COLO668 (cell line): ENCODE data around the gene FKBP8.
"Not testable (repeated sequence)": the region's sequence is repeated elsewhere in the genome, so short reads cannot be mapped to it uniquely, and the experiment has no call there.

ENCODE experiments used
- DNase-seq: peaks from one replicate; lab custom pipeline; 2025; ENCODE audit not compliant: unreplicated experiment; lab: John Stamatoyannopoulos, UW

FKBP8 gene

DNA sequence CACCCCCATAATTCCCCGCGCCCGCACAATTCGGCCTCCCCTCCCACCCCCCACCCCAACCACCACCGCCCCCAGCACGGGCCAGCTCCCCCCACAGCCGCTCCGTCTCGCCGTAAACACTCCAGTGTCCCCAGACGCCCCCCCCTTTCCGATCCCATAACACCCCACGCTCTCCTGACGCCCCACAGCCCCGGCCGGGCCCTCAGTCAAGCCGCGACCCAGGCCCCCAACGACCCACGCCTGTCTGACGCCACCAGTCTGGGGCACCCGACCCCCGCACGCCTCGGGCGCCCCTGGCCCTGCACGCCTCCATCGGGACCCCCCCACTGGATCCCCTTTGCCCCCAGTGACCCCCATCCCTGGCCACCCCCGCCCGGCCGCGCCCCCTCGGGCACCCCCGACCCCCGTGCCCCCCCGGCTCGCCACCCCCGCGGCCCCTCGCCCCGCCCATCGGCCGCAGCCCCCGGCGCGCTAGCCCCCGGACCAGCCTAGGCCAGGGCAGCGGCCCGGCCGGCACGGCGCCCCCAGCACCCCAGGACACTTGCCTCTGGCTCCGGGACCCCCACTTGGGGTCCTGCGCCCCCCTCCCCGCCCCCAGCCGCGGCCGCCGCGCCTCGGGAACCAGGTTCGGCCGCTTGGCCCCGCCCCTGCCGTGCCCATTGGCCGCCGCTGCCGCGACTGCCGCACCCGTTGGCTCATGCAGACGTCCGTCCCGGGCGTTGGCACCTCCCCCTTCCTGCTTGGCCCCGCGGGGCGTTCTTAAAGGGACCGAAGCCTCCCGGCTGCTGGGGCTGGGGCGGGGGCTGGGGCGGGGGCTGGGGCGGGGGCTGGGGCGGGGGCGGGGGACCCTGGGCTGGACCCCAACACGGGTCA is at the start of gene FKBP8:
Gene FKBP8 (minus strand): TSS at position 633 of the 873 bp plus-strand sequence. CDS start 1,603 bp downstream, outside the sequence.
- DNase-seq, result peak; percentile 94

DNA sequence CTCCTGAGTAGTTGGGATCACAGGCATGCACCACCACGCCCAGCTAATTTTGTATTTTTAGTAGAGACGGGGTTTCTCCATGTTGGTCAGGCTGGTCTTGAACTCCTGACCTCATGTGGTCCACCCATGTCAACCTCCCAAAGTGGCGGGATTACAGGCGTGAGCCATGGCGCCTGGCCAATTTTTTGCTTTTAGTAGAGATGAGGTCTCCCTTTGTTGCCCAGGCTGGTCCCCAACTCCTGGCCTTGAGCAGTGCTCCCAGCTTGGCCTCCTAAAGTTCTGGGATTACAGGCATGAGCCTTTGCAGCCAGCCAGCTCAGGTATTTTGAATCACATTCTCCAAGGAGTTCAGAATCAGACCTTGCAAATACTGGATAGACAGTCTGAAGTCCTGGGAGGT is 49.4 kb upstream of the FKBP8 start:
- DNase-seq, result not testable (repeated sequence)

DNA sequence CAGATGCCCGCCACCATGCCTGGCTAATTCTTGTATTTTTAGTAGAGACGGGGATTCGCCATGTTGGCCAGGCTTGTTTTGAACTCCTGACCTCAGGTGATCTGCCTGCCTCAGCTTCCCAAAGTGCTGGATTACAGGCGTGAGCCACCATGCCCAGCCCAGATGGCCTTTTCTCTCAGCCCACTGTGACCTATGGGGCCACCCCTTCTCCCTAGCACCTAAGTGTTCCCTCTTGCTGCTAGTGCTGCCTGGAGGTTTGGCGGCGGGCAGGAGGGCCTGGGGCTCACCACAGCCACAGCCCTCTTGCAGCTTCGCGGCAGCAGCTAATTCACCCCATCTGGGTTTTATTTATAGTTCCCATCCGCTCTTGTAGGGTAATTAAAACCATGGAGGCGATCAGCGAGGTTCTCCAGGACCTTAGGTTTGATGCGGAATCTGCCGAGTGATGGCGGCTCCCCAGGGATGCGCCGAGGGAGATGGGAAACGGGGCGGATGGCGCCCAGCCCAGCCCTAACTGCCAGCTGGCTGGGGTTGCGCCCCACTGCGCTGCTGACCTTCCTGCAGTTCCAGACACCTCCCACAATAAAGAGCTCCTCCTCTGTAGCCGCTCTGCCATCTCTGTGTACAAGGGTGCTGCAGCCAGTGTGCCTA is 48.5 kb upstream of the FKBP8 start:
- DNase-seq, result no peak

DNA sequence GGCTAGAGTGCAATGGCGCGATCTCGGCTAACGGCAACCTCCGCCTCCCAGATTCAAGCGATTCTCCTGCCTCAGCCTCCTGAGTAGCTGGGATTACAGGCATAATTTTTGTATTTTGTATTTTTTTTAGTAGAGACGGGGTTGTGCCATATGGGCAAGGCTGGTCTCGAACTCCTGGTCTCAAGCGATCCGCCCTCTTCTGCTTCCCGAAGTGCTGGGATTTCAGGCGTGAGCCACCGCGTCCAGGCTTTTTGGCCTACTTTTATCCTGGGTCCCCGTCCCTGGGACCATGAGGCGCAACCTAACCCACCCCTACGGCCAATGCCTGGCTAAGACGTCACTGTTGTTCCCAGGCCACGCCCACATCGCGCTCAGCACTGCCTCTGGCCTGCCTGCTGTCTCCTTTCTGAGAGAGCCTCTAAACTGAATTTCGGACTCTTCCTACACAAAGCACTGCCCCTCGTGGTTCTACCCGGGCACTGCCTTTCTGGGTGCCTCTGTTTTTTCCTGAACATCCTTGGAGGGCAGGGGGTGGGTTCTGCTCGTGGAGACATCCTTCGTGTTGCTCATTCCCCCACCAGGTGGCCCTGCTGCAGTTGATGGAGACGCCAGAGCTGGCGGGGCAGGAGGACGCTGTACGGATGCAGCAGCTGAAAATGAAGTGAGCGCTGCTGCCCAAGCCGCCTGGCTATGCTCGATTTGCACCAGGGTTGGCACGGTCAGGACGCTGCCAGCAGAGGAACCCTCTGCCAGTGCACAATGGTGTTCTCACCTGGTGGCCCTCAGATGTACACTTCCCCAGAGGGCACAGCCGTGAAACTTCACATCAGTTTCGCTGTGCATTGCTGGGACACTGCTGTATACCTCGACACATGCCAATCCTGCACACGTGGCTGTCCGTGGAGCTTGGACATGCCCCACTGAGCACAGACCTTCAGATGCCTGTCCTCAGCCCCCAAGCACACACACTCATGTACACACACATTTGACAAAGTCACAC is 47.2 kb upstream of the FKBP8 start:
- DNase-seq, result no peak

DNA sequence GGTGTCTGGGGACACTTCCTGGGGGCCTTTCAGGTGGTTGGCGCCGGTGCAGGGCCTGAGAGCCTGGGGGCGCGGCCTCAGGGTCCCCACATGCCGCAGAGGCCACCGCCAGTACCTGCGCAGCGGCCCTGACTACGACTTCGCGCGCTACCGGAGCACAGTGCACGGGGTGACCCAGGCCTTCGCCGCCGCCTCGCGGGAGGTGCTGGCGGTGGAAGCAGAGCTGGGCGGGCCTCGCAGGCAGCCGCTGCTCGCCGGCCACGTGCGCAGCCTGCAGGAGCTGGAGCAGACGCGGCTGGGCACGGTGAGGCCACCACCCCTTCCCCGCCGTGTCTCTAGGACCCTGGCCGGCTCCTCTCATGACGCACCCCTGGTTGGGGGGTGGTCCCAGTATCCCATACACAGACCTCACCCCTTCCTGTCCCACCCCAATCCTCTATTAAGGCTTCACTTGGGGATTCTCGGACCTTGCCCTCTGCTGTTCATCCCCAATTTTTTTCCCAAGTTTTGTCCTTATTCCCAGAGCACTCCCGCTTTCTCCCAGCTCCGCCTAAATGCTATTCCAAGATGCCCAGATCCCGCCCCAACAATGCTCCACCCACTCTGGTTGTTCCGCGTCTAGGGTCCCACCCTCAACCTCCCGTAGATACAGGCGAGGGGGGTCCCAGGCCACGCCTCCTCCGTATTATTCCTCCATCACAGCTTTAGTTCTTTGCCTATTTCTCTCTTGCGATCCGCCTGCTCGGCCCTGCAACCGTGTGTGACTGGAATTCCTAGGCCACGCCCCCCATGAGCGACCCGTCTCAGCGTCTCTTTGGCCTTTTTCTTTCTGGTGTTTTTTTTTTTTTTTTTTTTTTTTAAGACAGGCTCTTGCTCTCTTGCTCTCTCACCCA is 46.3 kb upstream of the FKBP8 start:
- DNase-seq, result peak; percentile 86

DNA sequence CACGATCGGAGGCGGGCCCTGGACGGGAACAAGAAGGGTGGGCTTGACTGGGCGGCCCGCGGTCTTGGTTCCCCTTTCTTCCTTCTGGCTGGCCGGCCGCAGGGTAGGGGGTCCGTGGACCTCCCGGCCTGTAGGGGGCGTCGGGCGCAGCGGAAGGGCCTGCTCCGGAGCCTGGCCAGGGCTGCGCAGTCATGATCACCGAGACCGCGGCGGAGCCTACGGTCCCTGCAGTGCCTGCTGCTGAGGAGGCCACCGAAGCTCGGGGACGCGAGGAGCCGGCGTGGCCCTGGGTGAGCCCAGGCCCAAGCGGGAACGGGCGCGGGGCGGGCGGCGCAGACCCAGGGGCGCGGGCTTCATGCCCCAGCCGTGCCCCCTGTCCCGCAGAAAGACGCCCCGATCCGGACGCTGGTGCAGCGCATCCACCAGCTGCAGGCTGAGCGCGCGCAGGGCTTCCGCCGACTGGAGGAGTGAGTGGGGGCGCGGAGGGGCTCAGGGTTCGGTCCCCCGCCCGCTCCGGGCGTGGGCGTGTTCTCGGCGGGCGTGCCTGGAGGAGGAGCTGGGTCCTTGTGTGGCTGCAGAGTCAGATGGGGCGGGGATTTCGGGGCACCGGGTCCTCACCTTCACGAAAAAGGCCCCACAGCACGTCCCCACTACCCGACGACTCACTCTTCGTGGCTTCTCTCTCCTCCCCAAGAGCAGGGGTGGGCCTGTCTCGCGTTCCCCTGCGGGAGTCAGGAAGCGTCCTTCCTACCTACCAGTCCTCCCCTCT is 45.4 kb upstream of the FKBP8 start, which contains the start of gene REX1BD:
Gene REX1BD (plus strand): TSS at position 188 of the 769 bp plus-strand sequence. CDS start 4 bp downstream, at position 192.
- peak; percentile 87 for DNase-seq

GRCh38 chr19:18587962-18588610 is 44.7 kb upstream of the FKBP8 start:
- no peak for DNase-seq

DNA sequence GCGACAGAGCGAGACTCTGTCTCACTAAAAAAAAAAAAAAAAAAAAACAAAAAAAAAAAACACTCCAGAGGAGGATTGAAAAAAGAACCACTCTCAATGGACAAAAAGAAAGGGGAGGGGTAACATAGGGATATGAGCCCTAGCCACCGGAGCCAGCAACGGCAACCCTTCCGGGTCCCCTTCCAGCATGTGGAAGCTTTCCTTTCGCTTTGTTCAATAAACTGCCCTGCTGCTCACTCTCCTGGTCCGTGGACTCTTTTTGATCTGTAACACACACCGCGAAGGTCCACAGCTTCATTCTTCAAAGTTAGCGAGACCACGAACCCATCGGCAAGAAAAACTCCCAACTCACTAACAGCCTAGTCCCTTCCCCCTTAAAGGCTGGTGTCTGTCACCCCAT is 44.2 kb upstream of the FKBP8 start:
- DNase-seq, result no peak

DNA sequence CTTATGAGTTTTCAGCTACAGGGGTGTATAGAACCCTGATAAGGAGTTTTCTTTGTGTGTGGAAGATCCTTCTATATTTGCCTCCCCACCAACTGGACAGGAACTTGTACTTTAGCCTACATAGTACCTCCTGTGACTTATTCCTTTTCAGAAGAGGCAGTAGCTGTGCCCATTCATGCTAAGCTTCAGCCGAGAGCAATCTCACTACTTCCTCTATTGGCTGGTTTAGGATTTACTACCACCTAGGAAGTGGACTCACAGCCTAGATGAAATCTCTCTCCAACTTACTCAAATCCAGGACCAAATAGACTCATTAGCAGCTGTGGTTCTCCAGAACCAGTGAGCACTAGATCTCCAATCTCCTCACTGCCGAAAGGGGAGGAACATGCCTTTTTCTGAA is 42.9 kb upstream of the FKBP8 start:
- DNase-seq, result no peak

DNA sequence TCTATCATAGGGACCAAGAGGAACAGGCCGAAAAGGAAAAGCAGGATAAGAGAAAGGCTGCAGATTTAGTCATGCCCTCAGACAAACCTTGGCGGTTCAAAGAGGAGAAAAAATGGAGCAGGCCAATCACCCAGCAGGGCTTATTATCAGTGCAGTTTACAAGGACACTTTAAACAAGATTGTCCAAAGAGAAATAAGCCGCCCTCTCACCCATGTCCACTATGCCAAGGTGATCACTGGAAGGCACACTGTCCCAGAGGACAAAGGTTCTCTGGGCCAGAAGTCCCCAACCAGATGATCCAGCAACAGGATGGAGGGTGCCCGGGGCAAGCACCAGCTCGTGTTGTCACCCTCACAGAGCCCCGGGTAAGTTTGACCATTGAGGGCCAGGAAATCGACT is 36.9 kb upstream of the FKBP8 start:
- no peak for DNase-seq

- no peak for DNase-seq
These were observed 34.1 kb upstream of the FKBP8 start for GRCh38 chr19:18577365-18577914.

DNA sequence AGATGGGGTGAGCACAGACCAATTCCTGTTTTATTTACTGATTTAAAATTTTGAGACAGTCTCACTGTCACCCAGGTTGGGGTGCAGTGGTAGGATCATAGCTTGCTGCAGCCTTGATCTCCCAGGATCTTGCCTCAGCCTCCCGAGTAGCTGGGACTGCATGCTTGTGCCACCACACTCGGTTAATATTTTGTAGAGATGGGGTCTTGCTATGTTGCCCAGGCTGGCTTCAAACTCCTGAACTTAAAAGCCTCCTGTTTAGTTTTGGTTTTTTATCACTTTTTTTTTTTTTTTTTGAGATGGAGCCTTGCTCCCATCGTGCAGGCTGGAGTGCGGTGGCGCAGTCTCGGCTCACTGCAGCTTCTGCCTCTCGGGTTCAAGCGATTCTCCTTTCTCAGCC is 33.0 kb upstream of the FKBP8 start:
- DNase-seq, result no peak

DNA sequence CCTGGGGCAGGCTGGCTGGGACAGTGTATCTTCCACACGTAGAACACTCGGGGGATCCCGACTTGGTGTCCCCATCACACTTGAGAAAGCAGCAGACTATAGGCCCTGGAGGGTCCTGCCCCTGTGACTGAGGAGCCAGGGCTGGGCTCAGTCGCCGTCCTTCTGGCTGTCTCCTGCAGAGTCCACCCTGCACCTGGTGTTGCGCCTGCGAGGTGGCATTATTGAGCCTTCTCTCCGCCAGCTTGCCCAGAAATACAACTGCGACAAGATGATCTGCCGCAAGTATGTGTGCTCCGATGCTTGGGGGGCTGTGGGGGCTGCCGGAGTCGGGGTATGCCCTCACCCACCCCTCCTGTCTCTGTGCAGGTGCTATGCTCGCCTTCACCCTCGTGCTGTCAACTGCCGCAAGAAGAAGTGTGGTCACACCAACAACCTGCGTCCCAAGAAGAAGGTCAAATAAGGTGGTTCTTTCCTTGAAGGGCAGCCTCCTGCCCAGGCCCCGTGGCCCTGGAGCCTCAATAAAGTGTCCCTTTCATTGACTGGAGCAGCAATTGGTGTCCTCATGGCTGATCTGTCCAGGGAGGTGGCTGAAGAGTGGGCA is 31.4 kb upstream of the FKBP8 start:
- DNase-seq, result no peak

DNA sequence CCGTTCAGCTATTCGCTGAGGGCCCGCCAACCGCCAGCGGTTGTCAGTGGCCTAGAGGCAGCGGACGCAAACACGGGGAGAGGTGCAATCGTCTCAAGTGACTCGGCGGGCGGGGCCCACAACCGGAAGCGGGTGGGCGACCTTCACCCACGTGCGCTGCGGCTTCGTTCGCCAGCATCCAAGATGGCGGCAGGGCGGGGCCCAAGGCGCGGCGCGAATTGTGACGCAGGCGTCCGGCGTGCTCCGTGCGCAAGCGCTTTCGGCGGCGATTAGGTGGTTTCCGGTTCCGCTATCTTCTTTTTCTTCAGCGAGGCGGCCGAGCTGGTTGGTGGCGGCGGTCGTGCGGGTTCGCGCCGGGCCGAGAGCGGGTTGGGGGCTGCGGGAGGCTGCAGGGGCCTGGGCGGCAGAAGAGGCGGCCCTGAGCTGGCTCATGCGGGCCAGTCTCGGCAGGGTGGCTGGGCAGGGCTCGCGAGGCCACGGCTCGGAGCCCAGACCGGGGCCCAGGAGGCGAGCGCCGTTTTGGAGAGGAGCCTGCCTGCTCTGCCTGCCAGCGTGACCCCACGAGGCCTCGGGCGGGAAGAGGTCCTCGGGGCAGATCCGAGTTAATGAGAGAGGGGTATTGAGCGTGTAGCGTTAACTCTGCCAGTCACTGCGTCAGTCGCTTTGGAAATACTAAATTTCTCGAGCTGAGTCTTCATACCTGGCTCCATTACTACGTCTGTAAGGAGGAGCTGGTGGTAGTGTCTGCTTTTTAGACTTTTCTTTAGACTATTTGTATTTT is 28.4 kb upstream of the FKBP8 start, which contains the start of gene UBA52:
Gene UBA52 (plus strand): TSS at position 294 of the 781 bp plus-strand sequence. CDS start 1,444 bp downstream, outside the sequence.
- peak; percentile 98 for DNase-seq

DNA sequence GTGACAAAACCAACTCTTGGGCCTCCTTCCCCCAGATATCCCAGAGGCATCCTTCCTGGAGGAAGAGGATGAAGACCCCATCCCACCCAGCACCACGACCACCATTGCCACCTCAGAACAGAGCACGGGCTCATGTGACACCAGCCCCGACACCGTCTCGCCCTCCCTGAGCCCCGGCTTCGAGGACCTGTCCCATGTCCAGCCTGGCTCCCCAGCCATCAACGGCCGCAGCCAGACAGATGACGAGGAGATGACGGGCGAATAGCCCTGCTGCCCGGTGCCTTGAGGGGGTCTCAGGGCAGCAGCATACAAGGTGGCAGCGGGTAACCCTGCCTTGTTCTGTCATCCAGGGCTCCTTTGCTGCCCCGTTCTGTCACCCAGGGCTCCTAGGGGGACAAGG is 25.0 kb upstream of the FKBP8 start:
- no peak for DNase-seq

DNA sequence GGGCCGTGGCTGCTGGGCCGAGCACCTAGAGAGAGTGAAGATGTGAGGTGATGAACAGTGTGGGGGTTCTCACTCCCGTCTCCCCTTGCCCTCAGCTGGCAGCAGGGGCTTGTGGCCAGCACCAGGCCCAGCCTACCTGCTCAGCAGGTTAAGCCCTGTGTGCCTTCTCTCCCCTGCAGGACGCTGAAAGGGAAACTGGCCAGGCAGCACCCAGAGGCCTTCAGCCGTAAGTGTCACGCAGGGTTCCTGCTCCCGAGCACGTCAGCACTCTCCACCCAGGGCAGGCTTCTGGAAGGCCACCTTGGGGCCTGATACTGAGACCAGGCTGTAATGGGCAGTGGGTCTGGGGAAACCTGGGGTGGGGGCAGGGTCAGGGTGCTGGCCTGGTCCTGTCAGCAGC is 23.6 kb upstream of the FKBP8 start:
- no peak for DNase-seq

DNA sequence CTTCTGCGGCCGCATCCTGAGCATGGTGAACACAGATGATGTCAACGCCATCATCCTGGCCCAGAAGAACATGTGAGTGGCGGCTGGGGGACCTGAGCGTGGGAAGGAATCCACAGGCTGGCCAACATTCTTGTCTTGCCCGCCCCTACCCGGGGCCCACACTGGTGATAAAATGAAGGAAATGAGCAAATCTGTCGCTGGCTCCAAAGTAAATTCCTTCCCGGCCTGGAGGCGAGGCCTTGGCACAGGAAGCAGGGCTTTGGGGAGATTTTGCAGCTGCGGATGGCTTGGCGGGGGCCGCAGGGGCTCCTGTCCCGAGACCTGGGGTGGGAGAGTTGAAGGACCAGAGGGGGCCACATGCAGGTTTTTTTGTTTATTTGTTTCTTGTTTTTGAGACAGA is 18.7 kb upstream of the FKBP8 start:
- DNase-seq, result no peak
